Erythroblast (primary cell): ENCODE results near the gene YTHDC2.

ENCODE experiments used
- GATA1 ChIP-seq: IDR thresholded peaks from 2 replicates; pipeline ENCODE4 v1.6.1; 2011; ENCODE audit warnings: low read depth, mild to moderate bottlenecking, control low read depth, low read length, moderate library complexity
- POLR2A ChIP-seq: IDR thresholded peaks from 2 replicates; pipeline ENCODE4 v1.6.1; 2011; ENCODE audit warnings: mild to moderate bottlenecking, low read length

DNA sequence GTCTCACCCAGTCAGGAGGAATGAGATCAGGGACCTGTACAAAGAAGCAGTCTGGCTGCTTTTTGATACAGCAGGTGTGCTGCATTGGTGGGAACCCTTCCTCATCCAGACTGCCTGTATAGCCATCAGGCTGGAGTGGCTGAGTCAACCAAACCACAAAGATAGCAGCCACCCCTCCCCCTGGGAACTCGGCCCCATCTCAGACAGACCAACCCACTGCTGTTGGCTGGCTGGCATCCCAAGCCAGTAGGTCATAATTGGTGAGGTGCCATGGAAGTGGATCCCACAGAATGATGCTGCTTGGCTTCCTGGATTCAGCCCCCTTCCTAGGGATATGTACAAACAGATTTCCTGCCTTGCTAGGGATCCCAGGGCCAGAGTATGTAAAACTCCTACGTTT lies 60.9 kb downstream of the YTHDC2 start:
- TF ChIP-seq POLR2A (no peak), GATA1 (no peak)
